NOMO-1 treated with DMSO at 0.1 percent for 48 hours (cell line): ENCODE data around the gene IFNL4.
"Not testable (repeated sequence)": the region's sequence is repeated elsewhere in the genome, so short reads cannot be mapped to it uniquely, and the experiment has no call there.

Experiments used
- DNase-seq: peaks from one replicate; lab custom pipeline; 2025; ENCODE audit not compliant: unreplicated experiment; lab: John Stamatoyannopoulos, UW

IFNL4 gene

DNA sequence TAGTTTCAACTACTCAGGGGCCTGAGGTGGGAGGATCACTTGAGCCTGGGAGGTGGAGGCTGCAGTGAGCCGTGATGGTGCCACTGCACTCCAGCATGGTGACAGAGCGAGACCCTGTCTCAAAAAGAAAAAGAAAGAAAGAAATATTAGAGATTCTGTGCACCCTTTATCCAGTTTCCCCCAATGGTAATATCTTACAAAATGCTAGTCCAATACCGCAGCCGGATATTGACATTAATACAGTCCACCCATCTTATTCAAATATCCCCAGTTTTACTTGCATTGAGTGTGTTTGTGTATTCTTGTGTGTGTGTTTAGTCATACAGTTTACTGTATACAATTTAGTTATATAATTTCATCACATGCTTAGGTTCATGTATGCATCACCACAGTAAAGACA, 8.6 kb upstream of the IFNL4 start:
- no peak for DNase-seq

DNA sequence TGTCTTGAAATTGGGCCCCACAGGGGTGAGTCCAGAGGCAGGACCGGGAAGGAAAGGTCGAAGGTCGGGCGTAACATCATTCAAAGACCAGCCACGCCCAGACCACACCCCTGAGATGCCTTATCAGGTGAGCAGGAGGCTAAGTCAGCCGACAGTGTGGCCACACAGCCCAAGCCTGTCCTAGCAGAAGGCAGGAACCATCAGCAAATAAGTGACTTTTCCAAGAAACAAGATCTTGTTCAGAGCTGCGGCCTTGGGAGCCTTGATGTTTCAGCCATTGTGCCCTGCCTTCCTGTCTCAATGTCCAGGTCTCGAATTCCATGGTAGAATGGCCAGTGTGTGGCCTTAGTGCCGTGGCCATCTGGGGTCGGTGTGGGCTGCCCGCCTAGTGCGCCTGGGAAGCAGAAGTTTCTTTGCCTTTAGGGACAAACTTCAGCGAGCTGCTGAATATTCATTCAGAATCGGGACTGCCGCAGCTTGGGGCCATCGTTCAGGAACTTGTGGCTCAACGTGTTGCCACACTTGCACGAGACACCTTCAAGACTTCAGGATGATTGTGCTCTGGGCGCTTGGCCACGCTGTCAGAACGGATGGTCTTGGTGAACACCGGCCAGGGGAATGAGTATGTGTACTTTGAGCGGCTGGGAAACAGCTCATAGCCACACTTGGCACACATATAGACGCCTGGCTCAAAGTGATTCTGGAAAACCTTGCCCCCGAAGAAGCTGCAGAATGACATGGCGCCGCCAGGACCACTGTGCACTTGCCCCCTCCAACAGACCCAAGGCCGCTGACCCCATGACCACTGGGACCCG, 6.1 kb upstream of the IFNL4 start:
- no peak for DNase-seq

DNA sequence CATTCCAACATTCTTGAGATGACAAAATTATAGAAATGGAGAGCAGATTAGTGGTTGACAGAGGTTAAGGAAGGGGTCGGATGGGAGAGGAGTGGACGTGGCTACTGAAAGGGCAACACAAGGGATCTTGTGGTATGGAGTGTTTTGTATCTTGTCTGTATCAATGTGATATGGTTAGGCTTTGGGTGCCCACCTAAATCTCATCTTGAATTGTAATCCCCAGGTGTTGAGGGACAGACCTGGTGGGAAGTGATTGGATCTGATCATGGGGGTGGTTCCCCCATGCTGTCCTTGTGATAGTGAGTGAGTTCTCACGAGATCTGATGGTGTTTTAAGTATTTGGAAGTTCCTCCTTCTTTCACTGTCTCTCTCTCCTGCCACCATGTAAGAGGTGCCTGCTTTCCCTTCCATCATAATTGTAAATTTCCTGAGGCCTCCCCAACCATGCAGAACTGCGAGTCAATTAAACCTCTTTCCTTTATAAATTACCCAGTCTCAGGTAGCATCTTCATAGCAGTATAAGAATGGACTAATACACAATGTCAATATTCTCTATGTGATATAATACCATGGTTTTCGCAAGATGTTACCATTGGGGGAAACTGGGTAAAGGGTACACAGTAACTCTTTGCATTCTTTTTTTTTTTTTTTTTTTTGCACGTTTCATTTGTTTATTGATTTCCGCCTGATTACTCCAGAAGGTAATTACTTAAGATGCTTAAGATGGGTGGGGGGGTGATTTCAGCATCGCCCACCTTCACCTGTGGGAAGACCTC, 4.9 kb upstream of the IFNL4 start:
- DNase-seq: no peak

DNA sequence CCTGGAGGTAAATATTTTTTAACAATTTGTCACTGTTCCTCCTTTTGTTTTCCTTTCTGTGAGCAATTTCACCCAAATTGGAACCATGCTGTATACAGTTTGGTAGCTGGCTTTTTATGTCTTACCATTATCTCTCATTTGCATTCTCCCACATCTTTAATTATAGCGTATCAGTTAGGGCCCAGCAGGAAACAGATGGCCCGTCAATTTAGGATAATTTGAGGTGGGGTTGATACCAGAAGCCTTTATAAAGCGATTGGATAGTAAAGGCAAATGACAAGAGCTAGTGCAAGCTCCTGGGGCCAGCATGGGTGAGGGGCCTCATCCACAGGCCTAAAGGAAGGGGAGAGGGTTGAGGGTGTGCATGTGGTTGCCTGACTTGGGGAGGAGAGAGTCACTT, 3.8 kb upstream of the IFNL4 start:
- peak; percentile 4 for DNase-seq

DNA sequence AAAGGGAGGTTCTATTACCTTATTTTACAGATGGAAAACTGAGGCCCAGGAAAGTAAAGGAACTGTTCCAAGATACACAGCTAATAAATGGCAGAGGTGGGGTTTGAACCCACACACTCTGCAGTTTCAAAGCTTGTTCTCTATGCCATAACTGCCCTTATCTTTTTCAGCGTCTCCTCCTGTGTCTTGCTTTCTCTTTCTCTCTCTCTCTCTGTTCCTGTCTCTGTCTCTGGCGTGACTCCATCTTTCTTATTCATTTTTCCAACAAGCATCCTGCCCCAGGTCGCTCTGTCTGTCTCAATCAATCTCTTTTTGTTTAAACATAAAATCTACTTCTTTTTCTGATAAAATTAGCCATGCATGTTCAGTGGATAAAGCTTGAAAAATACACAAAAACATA, 3.2 kb upstream of the IFNL4 start:
- DNase-seq: no peak

DNA sequence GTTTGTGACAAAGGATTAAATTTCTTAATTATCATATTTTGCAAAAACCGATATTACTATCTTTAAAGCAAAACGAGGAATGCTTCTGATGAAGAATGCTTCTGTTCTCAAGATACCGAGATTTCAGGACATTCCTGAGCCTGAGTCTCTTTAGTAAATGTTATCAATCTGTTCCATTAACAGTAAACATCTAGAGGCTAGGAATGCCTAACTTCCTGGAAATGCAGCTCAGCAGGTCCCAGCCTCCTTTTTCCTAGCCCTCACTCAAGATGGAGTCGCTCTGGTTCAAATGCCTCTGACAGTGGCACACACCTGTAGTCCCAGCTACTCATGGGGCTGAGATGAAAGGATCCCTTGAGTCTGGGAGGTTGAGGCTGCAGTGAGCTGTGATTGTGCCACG, 2.4 kb upstream of the IFNL4 start:
- no peak for DNase-seq

DNA sequence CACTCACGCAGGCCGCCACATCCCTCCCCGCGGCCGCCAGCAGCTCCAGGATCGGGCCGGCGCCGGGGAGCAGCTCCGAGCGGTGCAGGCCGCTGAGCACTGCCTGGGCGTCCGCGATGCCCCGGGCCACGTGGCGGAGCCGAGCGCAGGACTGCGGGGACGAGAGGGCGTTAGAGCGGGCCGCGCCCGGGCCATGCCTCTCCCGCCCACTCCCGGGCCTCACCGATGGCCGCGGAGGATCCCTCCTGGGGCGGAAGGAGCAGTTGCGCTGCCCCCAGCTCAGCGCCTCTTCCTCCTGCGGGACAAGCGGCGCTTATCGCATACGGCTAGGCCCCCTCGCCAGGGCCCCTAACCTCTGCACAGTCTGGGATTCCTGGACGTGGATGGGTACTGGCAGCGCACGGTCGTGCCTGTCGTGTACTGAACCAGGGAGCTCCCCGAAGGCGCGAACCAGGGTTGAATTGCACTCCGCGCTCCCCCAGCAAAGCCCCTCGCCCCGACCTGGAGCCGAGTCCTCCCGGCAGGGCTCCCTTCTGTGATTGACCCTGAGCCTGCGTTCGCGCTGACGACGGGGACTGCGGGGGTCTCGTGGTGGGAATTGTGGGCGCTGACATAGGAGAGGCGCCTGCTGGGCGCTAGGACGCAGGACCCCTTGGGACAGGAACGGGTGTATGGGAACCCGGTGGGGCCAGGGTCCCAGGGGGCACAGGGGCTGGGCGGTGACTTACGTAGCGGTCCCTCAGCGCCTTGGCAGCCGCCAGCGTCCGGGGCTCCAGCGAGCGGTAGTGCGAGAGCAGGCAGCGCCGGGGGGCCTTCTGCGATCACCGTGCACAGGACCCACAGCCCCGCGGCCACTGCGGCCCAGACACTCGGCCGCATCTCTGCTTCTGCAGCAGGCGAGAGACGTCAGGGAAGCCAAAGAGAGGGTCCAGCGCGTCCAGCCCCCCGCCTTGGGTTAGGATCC, 673 bp downstream of the IFNL4 start:
- no peak for DNase-seq

DNA sequence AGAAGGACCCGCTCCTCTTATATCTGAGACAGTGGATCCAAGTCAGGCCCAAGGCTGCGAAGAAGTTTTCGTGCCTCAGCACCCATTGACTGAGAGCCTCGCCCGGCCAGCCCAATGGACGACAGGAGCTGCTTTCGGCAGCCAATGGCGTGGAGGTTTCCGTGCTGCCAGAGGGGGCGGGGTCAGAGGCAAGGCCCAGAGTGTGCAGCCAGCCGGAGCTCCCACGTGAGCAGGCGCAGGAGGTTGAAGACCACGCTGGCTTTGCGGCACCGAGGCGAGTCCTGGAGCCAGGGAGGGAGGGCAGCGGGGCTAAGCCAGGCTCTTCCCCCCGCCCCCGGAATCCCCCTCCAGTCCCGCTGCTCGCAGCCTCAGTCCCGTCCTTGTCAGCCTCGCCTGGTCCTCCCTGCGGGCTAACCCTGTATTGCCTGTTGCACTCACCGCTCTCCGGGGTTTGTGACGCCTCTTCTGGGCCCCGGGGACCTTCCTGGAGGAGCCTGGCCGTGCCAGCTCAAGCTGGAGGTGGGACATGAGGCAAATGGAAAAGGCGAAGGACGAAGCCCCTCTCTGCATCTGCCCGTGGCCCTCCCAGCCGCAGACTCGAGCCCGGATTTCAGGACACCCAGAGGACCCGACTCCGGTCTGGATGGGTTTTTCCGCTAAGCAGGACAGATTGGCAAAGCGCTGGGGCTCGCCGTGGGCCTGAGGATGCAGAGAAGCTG, 1.5 kb downstream of the IFNL4 start:
- no peak for DNase-seq

DNA sequence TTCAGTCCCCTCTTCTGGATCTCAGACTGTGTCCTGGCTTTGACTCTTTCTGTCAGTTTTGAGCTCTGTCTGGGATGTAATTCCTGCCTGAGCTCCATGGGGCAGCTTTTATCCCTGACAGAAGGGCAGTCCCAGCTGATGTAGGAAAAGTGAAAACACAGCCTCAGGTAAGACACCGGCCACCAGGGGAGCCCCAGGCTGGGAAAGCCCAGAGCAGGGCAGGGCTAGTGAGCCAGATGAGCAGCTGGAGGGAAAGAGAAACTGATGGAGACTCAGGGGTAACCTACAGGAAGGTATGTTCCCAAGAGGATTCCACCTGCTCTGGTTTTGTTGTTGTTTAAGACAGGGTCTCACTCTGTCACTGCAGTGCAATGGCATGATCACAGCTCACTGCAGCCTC, 3.5 kb downstream of the IFNL4 start:
- not testable (repeated sequence) for DNase-seq

DNA sequence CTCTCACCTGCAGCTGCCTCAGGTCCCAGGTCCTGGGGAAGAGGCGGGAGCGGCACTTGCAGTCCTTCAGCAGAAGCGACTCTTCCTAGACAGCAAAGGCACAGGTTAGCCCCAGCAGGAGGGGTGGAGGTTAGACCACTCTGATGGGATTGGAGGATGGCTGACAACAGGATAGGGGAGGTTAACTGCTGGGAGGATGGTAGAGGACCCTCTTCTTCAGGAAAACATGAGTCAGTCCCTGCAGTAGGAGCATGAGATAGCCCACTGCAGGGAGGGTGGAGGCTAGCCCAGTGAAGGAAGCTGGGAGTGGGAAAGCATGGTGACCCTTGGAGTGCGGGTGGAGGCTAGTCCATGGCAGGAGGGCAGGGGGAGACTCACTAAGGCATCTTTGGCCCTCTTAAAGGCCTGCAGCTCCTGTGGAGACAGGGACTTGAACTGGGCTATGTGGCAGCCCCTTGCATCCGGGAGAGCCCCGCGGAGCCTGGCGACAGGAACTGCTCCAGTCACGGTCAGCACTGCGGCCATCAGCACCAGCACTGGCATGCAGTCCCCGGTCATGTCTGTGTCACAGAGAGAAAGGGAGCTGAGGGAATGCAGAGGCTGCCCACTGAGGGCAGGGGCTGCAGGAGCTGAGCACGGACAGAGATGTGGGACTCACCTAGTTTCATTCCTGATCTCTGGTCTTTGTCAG, 4.1 kb downstream of the IFNL4 start, which contains the start of gene IFNL3:
Gene IFNL3, minus strand, starts transcription at position 597 of the 691 bp plus-strand sequence. Its CDS starts 39 bp downstream, at position 558.
- not testable (repeated sequence) for DNase-seq

DNA sequence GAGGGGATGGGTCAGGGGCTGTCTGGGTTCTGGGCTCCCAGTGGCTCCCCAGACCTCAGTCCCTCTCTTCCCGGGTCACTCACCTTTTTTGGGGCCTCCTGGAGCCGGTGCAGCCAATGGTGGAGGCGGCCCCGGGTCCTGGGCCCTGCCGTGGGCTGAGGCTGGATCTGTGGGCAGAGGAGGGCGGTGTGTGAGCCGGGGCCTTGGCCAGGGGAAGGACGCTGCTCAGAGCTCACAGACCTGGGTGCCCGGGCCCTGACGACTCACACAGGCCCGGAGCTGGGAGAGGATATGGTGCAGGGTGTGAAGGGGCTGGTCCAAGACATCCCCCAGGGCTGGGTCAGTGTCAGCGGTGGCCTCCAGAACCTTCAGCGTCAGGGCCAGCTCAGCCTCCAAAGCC, 4.9 kb downstream of the IFNL4 start:
- DNase-seq: not testable (repeated sequence)

DNA sequence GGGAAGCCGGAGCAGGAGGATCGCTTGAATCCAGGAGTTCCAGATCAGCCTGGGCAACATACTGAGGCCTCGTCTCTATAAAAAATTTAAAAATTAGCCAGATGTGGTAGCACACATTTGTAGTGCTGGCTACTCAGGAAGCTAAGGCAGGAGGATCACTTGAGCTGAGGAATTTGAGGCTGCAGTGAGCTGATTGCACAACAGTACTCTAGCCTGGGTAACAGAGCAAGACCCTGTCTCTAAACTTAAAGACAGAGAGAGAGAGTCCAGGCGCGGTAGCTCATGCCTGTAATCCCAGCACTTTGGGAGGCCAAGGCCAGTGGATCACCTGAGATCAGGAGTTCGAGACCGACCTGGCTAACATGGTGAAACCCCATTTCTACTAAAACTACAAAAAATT, 8.2 kb downstream of the IFNL4 start:
- DNase-seq: no peak

DNA sequence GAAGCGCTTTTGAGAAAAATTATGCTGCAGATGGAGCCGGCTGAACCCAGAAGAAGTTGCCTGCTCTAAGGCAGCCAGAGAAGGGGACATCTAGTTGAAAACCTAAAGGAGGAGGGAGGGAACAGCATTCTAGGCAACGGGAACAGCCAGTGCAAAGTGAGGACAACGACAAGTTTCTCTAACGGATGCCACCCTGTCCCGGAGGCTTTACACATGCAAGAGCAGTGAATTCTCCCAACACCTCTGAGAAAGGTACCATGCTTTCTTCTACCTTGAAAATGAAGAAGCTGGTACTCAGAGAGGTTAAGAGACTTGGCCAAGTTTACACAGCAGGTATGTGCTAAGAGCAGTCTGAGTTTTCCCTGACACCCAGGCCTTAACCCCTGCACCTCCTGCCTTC, 9.7 kb downstream of the IFNL4 start:
- no peak for DNase-seq

DNA sequence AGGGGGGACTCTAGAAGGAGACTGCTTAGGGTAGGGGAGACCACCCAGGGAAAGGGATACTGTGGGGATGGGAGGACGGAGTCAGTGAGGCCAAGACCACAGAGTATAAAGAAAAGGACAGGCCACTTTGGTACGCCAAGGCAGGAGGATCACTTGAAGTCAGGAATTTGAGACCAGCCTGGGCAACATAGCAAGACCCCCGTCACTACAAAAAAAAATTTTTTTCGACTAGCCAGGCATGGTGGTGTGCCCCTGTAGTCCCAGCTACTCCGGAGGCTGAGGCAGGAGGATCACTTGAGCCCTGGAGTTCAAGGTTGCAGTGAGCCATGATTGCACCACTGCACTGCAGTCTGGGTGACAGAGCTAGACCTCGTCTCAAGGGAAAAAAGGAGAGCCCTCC, 10.4 kb downstream of the IFNL4 start:
- no peak for DNase-seq

DNA sequence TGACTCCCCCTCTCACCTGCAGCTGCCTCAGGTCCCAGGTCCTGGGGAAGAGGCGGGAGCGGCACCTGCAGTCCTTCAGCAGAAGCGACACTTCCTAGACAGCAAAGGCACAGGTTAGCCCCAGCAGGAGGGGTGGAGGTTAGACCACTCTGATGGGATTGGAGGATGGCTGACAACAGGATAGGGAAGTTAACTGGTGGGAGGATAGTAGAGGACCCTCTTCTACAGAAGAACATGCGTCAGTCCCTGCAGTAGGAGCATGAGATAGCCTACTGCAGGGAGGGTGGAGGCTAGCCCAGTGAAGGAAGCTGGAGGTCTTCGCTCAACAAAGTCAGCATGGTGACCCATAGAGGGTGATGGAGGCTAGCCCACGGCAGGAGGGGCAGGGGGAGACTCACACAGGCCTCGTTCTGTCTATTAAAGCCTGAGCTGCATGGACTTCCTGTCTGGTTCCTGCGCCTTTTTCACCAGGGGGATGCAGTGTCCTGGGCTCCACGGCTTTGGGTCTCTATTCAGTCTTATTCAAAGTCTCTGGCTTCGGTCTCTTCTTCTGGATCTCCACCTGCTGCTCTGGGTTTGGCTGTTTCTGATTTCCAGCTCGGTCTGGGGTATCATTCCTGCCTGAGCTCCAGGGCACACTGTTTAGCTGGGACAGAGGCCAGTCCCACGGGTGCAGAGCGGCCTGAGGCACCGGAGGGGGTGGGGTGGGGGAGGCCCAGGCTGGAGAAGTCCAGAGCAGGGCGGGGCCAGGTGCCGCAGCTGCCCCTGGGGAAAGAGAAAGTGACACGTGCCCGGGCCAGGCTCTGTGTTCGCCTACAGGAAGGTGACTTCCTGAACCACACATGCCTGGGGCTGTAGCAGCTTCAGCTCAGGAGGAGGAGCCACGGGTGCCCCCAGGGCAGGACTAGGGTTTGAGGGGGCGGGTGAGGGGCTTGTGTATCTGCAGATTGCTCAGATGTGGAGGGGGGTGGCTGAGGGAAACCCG, 11.2 kb downstream of the IFNL4 start:
- DNase-seq: no peak

DNA sequence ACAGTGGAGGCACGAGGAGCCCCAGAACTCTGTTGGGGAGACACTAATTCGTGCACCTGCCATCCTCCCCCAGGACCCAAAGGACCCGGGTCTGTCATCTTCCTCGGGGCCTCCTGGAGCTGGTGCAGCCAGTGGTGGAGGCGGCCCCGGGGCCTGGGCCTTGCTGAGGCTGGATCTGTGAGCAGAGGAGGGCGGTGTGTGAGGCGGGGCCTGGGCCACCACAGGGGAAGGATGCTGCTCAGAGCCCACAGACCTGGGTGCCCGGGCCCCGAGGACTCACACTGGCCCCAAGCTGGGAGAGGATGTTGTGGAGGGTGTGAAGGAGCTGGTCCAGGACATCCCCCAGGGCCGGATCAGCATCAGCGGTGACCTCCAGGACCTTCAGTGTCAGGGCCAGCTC, 12.1 kb downstream of the IFNL4 start:
- no peak for DNase-seq

DNA sequence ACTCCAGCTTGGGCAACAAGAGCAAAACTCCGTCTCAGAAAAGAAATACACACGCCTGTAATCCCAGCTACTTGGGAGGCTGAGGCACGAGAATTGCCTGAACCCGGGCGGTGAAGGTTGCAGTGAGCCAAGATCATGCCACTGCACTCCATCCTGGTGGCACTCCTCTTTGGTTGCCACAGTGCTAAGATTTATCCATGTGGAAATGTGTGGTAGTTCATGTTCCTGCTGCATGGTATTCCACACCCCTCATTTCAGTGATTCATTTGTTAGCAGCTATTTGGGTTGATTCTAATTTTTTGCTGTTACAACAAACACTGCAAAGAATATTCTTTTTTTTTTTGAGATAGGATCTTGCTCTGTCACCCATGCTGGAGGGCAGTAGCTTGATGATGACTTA, 15.9 kb downstream of the IFNL4 start:
- no peak for DNase-seq

DNA sequence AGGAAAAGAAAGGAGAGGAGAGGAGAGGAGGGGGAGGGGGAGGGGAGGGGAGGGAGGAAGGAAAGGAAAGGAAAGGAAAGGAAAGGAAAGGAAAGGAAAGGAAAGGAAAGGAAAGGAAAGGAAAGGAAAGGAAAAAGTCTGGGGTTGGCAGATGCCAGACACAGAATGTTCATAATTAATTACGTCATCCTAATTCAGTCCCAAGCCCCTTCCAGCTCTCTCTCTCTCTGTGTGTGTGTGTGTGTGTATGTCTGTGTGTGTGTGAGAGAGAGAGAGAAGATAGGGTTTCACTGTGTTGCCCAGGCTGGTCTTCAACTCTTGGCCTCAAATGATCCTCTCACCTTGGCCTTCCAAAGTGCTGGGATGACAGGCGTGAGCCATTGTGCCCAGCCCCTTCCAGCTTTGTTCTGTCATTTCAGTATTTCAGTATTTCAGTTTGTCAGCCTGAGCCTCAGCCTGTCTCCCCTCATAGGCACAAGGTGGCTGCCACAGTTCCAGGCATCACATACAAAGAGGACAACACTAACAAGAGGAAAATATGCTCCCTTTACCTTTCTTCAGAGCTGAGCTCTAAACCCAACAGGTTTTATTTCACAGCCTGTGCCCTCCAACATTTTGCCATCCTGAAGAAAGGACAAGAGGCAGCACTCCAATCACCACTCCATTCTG, 18.4 kb downstream of the IFNL4 start:
- DNase-seq: no peak
